GM19328 (cell line): Measurements from ENCODE around the gene KIAA0232.

Source experiments
- ATAC-seq: cut with Tn5 transposase; IDR thresholded peaks from one replicate; pipeline ENCODE4 v1.9.1; 2021; ENCODE audit warnings: mild to moderate bottlenecking, moderate library complexity; ENCODE audit not compliant: unreplicated experiment

The KIAA0232 gene

GRCh38 chr4:6840062-6840976 is 57.8 kb downstream of the KIAA0232 start:
- ATAC-seq = no peak

DNA sequence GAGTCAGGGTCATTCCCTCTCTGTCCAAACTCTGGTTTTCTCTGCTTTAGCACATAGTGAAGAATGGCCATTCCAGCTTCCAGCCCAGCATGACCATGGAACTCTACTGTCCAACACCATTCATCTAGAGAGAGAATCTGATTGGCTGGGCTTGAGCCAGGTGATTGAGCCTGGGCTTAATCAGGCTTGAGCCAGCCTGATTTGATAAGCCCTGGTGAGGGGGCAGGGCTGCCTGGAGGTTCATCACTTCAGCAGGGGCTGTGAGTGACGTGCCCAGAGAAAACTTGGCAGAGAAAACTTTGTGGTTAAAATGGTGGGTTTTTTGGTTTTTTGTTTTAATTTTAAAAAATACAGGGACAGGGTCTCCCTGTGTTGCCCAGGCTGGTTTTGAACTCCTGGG is 62.5 kb downstream of the KIAA0232 start:
- no peak for ATAC-seq

GRCh38 chr4:6845574-6845973 is 63.0 kb downstream of the KIAA0232 start:
- no peak for ATAC-seq

DNA sequence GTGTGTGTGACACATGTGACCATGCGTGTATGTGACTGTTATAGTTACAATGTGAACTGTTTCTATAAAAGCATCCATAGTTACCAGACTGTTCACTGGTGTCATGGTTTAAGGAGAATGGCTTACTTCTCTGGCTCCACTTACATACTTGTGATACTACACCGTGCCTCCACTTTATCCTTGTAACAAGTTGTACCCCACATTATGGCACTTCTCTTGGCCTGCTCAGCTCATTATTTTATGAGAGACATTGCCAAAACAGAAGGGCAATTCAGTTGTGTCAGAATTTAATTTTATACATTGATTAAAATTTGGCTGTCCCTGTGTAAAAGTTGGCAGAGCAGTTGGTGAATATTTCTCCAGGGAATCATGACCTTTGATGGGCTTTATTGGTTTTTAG is 64.7 kb downstream of the KIAA0232 start:
- no peak for ATAC-seq

- no peak for ATAC-seq
Measured at GRCh38 chr4:6848717-6849305, 66.3 kb downstream of the KIAA0232 start.

- ATAC-seq = no peak
Measured at GRCh38 chr4:6849691-6850090, 67.2 kb downstream of the KIAA0232 start.

DNA sequence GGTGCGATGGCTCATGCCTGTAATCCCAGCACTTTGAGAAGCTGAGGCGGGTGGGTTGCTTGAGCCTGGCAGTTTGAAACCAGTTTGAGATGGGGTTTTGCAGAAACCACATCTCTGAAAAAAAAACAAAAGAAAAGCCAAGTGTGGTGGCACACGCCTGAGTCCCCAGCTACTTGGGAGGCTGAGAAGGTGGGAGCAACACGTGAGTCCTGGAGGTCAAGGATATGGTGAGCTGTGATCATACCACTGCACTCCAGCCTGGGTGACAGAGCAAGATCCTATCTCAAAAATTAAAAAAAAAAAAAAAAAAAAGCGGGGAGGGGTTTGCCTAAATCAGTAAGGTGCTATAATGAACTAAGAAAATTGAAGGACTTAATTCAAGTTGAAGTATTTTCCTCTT is 68.9 kb downstream of the KIAA0232 start:
- no peak for ATAC-seq

GRCh38 chr4:6851962-6852361 is 69.4 kb downstream of the KIAA0232 start:
- ATAC-seq = no peak

- no peak for ATAC-seq
Measured at GRCh38 chr4:6852582-6852981, 70.1 kb downstream of the KIAA0232 start.

- no peak for ATAC-seq
Measured at GRCh38 chr4:6854098-6854744, 71.7 kb downstream of the KIAA0232 start.

- peak; percentile 85 for ATAC-seq
Measured at GRCh38 chr4:6855692-6856297, 73.3 kb downstream of the KIAA0232 start.

- ATAC-seq = no peak
Measured at GRCh38 chr4:6856391-6856790, 73.9 kb downstream of the KIAA0232 start.

- ATAC-seq = no peak
Measured at GRCh38 chr4:6857009-6857882, 74.7 kb downstream of the KIAA0232 start.

GRCh38 chr4:6858997-6859396 is 76.5 kb downstream of the KIAA0232 start:
- ATAC-seq = no peak

DNA sequence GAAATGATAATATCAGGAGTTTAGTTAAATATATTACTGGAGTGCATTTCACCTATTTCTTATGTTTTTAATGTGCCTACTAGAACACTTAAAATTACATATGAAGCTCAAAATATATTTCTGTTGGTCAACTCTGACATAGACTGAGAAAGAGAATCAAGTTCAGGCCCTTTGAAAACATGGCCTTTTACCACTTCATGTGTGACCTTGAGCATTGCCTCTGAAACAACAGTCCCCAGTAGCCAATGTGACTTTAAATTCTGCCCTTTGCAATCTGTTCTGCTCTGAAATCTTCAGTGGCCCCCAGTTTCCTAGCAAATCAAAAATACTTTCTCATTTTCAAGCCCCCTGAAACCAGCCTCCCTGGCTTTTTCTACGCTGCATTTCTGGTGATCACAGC is 77.0 kb downstream of the KIAA0232 start:
- no peak for ATAC-seq

DNA sequence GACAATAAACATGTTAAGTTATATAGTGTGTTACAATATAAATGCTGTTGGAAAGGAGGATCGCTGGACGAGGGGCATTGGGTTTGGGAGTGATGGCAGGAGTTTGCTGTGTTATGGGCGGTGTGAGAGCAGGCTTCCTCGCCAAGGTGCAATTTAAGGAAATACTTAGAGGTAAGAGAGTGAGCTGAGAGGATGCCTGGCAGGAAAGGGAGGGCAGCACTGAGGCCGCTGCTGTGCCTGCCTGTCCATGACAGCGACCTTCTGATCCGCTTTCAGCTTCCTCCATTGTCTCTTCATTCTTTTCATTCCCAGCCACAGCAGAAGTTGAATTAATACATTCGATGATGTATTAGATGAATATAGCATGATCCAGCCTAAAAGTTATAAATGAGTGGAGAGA is 85.9 kb downstream of the KIAA0232 start:
- ATAC-seq = no peak

DNA sequence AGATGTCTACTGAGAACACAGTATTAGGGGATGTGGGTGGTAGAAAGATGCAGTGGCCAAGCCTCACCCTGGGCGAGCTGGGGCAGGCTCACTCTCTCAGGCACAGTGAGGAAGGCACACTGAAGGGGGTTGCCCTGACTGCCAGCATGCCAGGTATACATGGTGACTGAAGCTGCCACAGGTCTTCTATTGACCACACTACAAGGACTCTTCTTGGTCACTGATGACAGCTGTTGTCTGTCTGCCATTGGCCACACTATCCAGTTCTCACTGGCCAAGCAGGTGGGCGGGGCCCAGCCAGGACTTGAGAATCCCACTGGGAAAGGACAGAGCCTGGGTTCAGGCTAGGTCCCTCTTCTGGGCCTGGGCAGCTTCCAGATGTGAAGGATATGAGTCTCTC is 87.4 kb downstream of the KIAA0232 start:
- ATAC-seq = no peak

DNA sequence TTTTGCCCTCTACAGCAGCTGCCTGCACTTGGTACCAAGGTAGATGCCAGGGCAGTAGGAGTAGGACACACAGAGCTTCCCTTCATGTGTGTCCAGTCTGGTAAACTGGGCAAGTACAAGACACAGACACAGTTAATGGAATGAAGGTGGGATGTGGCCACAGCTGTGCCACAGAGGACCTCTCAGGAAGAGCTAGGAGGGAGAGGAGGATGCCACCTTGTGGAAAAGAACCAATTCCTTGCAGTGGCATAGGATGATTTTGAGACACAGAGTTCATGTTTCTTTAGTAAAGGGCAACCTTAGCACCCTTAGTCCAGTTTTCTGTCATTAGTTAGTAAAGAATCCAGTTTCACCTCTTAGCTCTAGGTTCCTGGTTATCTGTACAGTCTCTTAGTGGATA is 90.8 kb downstream of the KIAA0232 start:
- ATAC-seq = no peak

DNA sequence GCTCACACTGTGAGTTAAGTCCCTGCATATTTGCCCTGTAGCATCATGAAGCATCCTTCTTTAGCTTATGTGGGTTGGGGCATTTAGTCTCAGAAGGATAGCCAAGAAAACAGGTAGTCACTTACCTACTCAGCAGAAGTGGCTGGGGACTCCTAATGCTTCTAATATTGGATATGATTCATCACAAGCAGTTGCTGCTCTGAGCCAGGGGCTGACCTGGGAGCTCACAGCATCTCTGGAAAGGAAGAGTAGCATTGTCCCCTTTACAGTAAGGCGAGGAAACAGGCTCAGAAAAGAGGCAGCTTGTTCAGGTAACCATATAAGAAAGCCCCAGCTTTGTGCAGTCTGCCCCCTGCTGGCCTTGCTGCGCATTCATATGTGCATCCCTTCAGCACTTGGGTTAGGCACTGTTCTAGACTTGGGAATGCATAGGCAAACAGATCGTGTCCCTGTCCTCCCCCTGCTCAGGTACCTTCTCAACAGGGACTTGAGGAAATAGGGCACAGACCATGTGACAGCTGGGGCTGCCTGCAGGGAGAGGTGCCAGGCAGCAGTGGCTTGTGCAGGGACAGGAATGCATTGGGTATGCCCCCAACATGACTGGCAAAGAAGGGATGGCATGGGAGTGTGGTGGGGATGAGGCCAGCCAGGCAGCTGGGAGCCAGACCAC is 91.4 kb downstream of the KIAA0232 start:
- ATAC-seq = no peak

GRCh38 chr4:6874981-6875380 is 92.5 kb downstream of the KIAA0232 start:
- no peak for ATAC-seq
